ENCODE results near the gene HTRA3.

GRCh38 chr4:8270418-8270771 lies 841 bp downstream of the HTRA3 start:
- TF ChIP-seq CTCF (IDR thresholded peaks at IDR 0.05 in 8 of 11, conservative IDR thresholded peaks at IDR 0.05 in 3 of 11) (no peak), POLR2A (IDR thresholded peaks at IDR 0.05) (no peak)
